ENCODE results near the gene DST. TPM values are rescaled to one million over a fixed set of nuclear protein-coding genes. Genes with fewer than 3 reads are reported as not detected.

Gene DST
- polyA plus RNA-seq, 3 donors = 1.1 to 7.4 (median 3.2) TPM

- Mint-ChIP-seq H3K27me3 (ENCODE audit: low read depth in 3 of 3) (no peaks in the 10 kb centered on the region), H3K4me3 (no peak overlapping the region), H3K36me3 (no peaks in the 10 kb centered on the region), H3K27ac (no peak overlapping the region), H3K9me3 (no peaks in the 10 kb centered on the region), H3K4me1 (peaks cover 12% of the 10 kb centered on the region)
- TF ChIP-seq CTCF (IDR thresholded peaks at IDR 0.05) = no peak
- Histone ChIP-seq H3K79me2 (ENCODE audit: insufficient read depth, low read length) (no peaks in the 10 kb centered on the region), H2AFZ (ENCODE audit: insufficient read depth, low read depth, low read length, poor library complexity, severe bottlenecking) (no peak overlapping the region), H4K20me1 (ENCODE audit: insufficient read depth, low read length) (no peaks in the 10 kb centered on the region), H3K9me3 (replicated peaks in 1 of 2; ENCODE audit: control insufficient read depth in 1 of 2, insufficient read depth in 1 of 2, low read length in 2 of 2) (no peaks in the 10 kb centered on the region), H3K9ac (ENCODE audit: insufficient read depth, low read length, poor library complexity, severe bottlenecking) (no peak overlapping the region), H3K4me1 (ENCODE audit: control insufficient read depth in 1 of 2, insufficient read depth in 2 of 2, low read length in 2 of 2) (no peaks in the 10 kb centered on the region), H3K27me3 (ENCODE audit: control insufficient read depth in 2 of 2, insufficient read depth in 2 of 2, low read length in 2 of 2) (no peaks in the 10 kb centered on the region), H3K4me2 (replicated peaks; ENCODE audit: extremely low read depth, low read length, poor library complexity, severe bottlenecking) (no peak overlapping the region), H3K27ac (ENCODE audit: low read depth in 1 of 2, low read length in 2 of 2) (no peak overlapping the region), H3K36me3 (replicated peaks in 1 of 2; ENCODE audit: control insufficient read depth in 1 of 2, insufficient read depth in 2 of 2, low read length in 2 of 2) (no peaks in the 10 kb centered on the region), H3K4me3 (replicated peaks in 1 of 3; ENCODE audit: low read depth in 2 of 3, low read length in 3 of 3) (no peak overlapping the region)
- no peak for DNase-seq
- intact Hi-C loops (cut with micrococcal nuclease) = no loop called here
- WGBS (ENCODE audit: insufficient coverage) = no CpG with 5 or more reads among the region's 3 CpGs
Measured at GRCh38 chr6:56667336-56667735, 24.6 kb upstream of the DST start.

GRCh38 chr6:56664029-56664428 is 21.3 kb upstream of the DST start:
- Mint-ChIP-seq H3K4me3 (no peak overlapping the region), H3K27ac (no peak overlapping the region), H3K36me3 (no peaks in the 10 kb centered on the region), H3K4me1 (peaks cover 8% of the 10 kb centered on the region), H3K27me3 (ENCODE audit: low read depth in 3 of 3) (no peaks in the 10 kb centered on the region), H3K9me3 (no peaks in the 10 kb centered on the region)
- H3K9me3 ChIP-seq (replicated peaks in 1 of 2; ENCODE audit: control insufficient read depth in 1 of 2, insufficient read depth in 1 of 2, low read length in 2 of 2) = no peaks in the 10 kb centered on the region
- H3K27ac ChIP-seq (ENCODE audit: low read depth in 1 of 2, low read length in 2 of 2) = no peak overlapping the region
- no CpG with 5 or more reads among the region's 1 CpG for WGBS (ENCODE audit: insufficient coverage)
- no peak overlapping the region for H3K4me3 ChIP-seq (replicated peaks in 1 of 3; ENCODE audit: low read depth in 2 of 3, low read length in 3 of 3)
- H3K4me2 ChIP-seq (replicated peaks; ENCODE audit: extremely low read depth, low read length, poor library complexity, severe bottlenecking) = no peak overlapping the region
- H2AFZ ChIP-seq (ENCODE audit: insufficient read depth, low read depth, low read length, poor library complexity, severe bottlenecking) = no peak overlapping the region
- no peaks in the 10 kb centered on the region for H3K79me2 ChIP-seq (ENCODE audit: insufficient read depth, low read length)
- H3K4me1 ChIP-seq (ENCODE audit: control insufficient read depth in 1 of 2, insufficient read depth in 2 of 2, low read length in 2 of 2) = no peaks in the 10 kb centered on the region
- no peak overlapping the region for H3K9ac ChIP-seq (ENCODE audit: insufficient read depth, low read length, poor library complexity, severe bottlenecking)
- DNase-seq = no peak
- TF ChIP-seq CTCF (IDR thresholded peaks at IDR 0.05) = no peak
- H3K27me3 ChIP-seq (ENCODE audit: control insufficient read depth in 2 of 2, insufficient read depth in 2 of 2, low read length in 2 of 2) = no peaks in the 10 kb centered on the region
- no peaks in the 10 kb centered on the region for H4K20me1 ChIP-seq (ENCODE audit: insufficient read depth, low read length)
- no peaks in the 10 kb centered on the region for H3K36me3 ChIP-seq (replicated peaks in 1 of 2; ENCODE audit: control insufficient read depth in 1 of 2, insufficient read depth in 2 of 2, low read length in 2 of 2)
- intact Hi-C loops (cut with micrococcal nuclease) = no loop called here

Data from CD14-positive monocyte (primary cell).